SK-N-SH (cell line): ENCODE results near the gene HIPK2. TPM values are rescaled to one million over a fixed set of nuclear protein-coding genes. Genes with fewer than 3 reads are reported as not detected.

Experiments used
- CTCF ChIA-PET: fragments of 300-600, 350-600 bp; formaldehyde crosslinking; extraction: SDS; loops from one replicate; lab custom pipeline; 2021; lab: Yijun Ruan, JAX
- POLR2A ChIA-PET: fragments of 350-600 bp; sonication (Branson Sonifier 250); formaldehyde crosslinking; extraction: SDS; loops from one replicate; lab custom pipeline; 2020; ENCODE audit warnings: antibody characterized with exemption, inconsistent platforms; lab: Yijun Ruan, JAX
- DNase-seq: peaks from one replicate; pipeline ENCODE4 v3.0.0; 2012
- H2AFZ ChIP-seq: fragments of 200-600 bp; sonication (generic); 2 replicates; pipeline ENCODE4 v1.8.1; 2016; ENCODE audit warnings: antibody characterized with exemption, mild to moderate bottlenecking, low read depth
- H3F3A ChIP-seq: fragments of 200-600 bp; sonication (generic); replicated peaks from 2 replicates; pipeline ENCODE3; 2016; ENCODE audit warnings: antibody characterized with exemption, mild to moderate bottlenecking; ENCODE audit not compliant: insufficient read depth
- H3K27ac ChIP-seq, 2 experiments: fragments of 200-500 bp in 1 of 2; fragments of 200-600 bp in 1 of 2; sonication (Bioruptor generic) in 1 of 2; sonication (generic), shearing (Covaris generic) in 1 of 2; 2 replicates each; pipeline versions ENCODE4 v1.5.1 to v1.6.1; 2014 to 2016; ENCODE audit warnings: low read depth in 2 of 2, inconsistent platforms in 1 of 2, low read length in 1 of 2, mild to moderate bottlenecking in 1 of 2, mixed read lengths in 1 of 2
- H3K27me3 ChIP-seq: fragments of 200-600 bp; sonication (generic), shearing (Covaris generic); 2 replicates; pipeline ENCODE4 v1.6.1; 2016; ENCODE audit warnings: mixed run types; ENCODE audit not compliant: insufficient read depth
- H3K36me3 ChIP-seq, 2 experiments: fragments of 200-500 bp in 1 of 2; fragments of 200-600 bp in 1 of 2; sonication (Bioruptor generic) in 1 of 2; sonication (generic) in 1 of 2; replicated peaks in 1 of 2; 2 replicates each; pipeline versions ENCODE3 to v1.5.1; 2014 to 2016; ENCODE audit warnings: low read length in 1 of 2, mild to moderate bottlenecking in 1 of 2; ENCODE audit not compliant: insufficient read depth in 2 of 2, control insufficient read depth in 1 of 2
- H3K4me1 ChIP-seq, 2 experiments: fragments of 200-500 bp in 1 of 2; fragments of 200-600 bp in 1 of 2; sonication (Bioruptor generic) in 1 of 2; sonication (generic), shearing (Covaris generic) in 1 of 2; 2 replicates each; pipeline versions ENCODE4 v1.5.1 to v1.6.1; 2014 to 2016; ENCODE audit warnings: low read depth in 1 of 2, low read length in 1 of 2, mixed run types in 1 of 2; ENCODE audit not compliant: insufficient read depth in 2 of 2, control insufficient read depth in 1 of 2
- H3K4me2 ChIP-seq: fragments of 200-600 bp; sonication (generic), shearing (Covaris generic); 2 replicates; pipeline ENCODE4 v1.6.1; 2017; ENCODE audit warnings: mixed run types
- H3K4me3 ChIP-seq, 2 experiments: fragments of 200-500 bp in 1 of 2; fragments of 200-600 bp in 1 of 2; sonication (Bioruptor generic) in 1 of 2; sonication (generic), shearing (Covaris generic) in 1 of 2; 2 replicates each; pipeline versions ENCODE4 v1.5.1 to v1.8.1; 2014 to 2016; ENCODE audit warnings: low read depth in 2 of 2, inconsistent platforms in 1 of 2, low read length in 1 of 2, mild to moderate bottlenecking in 1 of 2, mixed read lengths in 1 of 2, moderate library complexity in 1 of 2
- H3K79me2 ChIP-seq: fragments of 200-600 bp; sonication (generic); 2 replicates; pipeline ENCODE4 v1.8.1; 2017; ENCODE audit warnings: mild to moderate bottlenecking; ENCODE audit not compliant: insufficient read depth
- H3K9ac ChIP-seq: fragments of 200-600 bp; sonication (generic); 2 replicates; pipeline ENCODE4 v1.6.1; 2017; ENCODE audit warnings: mixed run types
- H3K9me2 ChIP-seq: fragments of 200-600 bp; sonication (generic); 2 replicates; pipeline ENCODE4 v1.6.1; 2017; ENCODE audit warnings: mixed run types
- H3K9me3 ChIP-seq: fragments of 200-600 bp; sonication (generic); 2 replicates; pipeline ENCODE4 v1.6.1; 2017; ENCODE audit warnings: mixed run types, mild to moderate bottlenecking, moderate library complexity
- H4K20me1 ChIP-seq: fragments of 200-600 bp; sonication (generic); 2 replicates; pipeline ENCODE4 v1.6.1; 2017; ENCODE audit warnings: mild to moderate bottlenecking, mixed run types; ENCODE audit not compliant: insufficient read depth
- EP300 ChIP-seq, 2 experiments: IDR thresholded peaks; 2 replicates each; pipeline versions ENCODE4 v1.4.0 to v1.6.1; 2012; ENCODE audit warnings: borderline replicate concordance in 1 of 2, low read depth in 1 of 2, low read length in 1 of 2
- FOXM1 ChIP-seq: IDR thresholded peaks from 2 replicates; pipeline ENCODE4 v1.4.0; 2012; ENCODE audit warnings: low read depth, mild to moderate bottlenecking
- GABPA ChIP-seq: IDR thresholded peaks from 2 replicates; pipeline ENCODE4 v1.4.0; 2012; ENCODE audit warnings: low read depth, mild to moderate bottlenecking
- IRF3 ChIP-seq: fragments of 150-350 bp; IDR thresholded peaks from 2 replicates; pipeline ENCODE4 v1.6.1; 2016; ENCODE audit warnings: mild to moderate bottlenecking, low read depth, low read length
- NFIC ChIP-seq: IDR thresholded peaks from 2 replicates; pipeline ENCODE4 v1.4.0; 2012; ENCODE audit warnings: borderline replicate concordance
- NRF1 ChIP-seq: IDR thresholded peaks from 2 replicates; pipeline ENCODE4 v1.6.1; 2012; ENCODE audit warnings: low read depth, mild to moderate bottlenecking, low read length
- PBX3 ChIP-seq: IDR thresholded peaks from 2 replicates; pipeline ENCODE4; 2012
- POLR2AphosphoS5 ChIP-seq: IDR thresholded peaks from 2 replicates; pipeline ENCODE4 v1.6.1; 2012; ENCODE audit warnings: low read depth, low read length
- RAD21 ChIP-seq: IDR thresholded peaks from 2 replicates; pipeline ENCODE4 v1.6.1; 2012; ENCODE audit warnings: mild to moderate bottlenecking, low read length
- REST ChIP-seq: IDR thresholded peaks from 2 replicates; pipeline ENCODE4 v1.6.1; 2012; ENCODE audit warnings: mild to moderate bottlenecking, low read depth, low read length, moderate library complexity
- RXRA ChIP-seq: IDR thresholded peaks from 2 replicates; pipeline ENCODE4 v1.4.0; 2012; ENCODE audit warnings: low read depth, mild to moderate bottlenecking, borderline replicate concordance
- SIN3A ChIP-seq: IDR thresholded peaks from 2 replicates; pipeline ENCODE4 v1.6.1; 2012; ENCODE audit warnings: low read depth, mild to moderate bottlenecking, low read length, moderate library complexity, borderline replicate concordance
- TAF1 ChIP-seq: IDR thresholded peaks from 2 replicates; pipeline ENCODE4 v1.6.1; 2012; ENCODE audit warnings: low read depth, mild to moderate bottlenecking, low read length, moderate library complexity, borderline replicate concordance
- TEAD4 ChIP-seq: IDR thresholded peaks from 2 replicates; pipeline ENCODE4 v1.4.0; 2012; ENCODE audit warnings: mild to moderate bottlenecking, borderline replicate concordance; ENCODE audit not compliant: insufficient read depth
- ZBTB33 ChIP-seq: IDR thresholded peaks from 2 replicates; pipeline ENCODE4 v1.4.0; 2012; ENCODE audit warnings: low read depth, borderline replicate concordance
- WGBS: methylation state at CpG from one replicate; pipeline ENCODE4 v1.1.6; 2017; ENCODE audit warnings: low lambda C conversion rate; 5-methylcytosine and 5-hydroxymethylcytosine counted together
- polyA plus RNA-seq, 3 experiments: library from polyadenylated mRNA; depleted of rRNA; stranded (reverse); fragments of >200 nt; gene quantifications; 2 replicates each; pipeline ENCODE4 v1.2.3, GENCODE V29; 2012

The HIPK2 gene
- polyA plus RNA-seq, 1 of the 3 experiments (the other 2 are of a cell fraction), result 14.2 TPM

GRCh38 chr7:139629392-139630082 is 148.3 kb downstream of the HIPK2 start:
- Histone ChIP-seq H3F3A (no peaks in the 10 kb centered on the region), H3K9me3 (no peaks in the 10 kb centered on the region), H3K27ac (no peak overlapping the region), H3K4me3 (no peak overlapping the region), H3K27me3 (no peaks in the 10 kb centered on the region), H2AFZ (no peak overlapping the region), H3K36me3 (peaks cover 51 to 59% of the 10 kb centered on the region in 2 experiments), H4K20me1 (no peaks in the 10 kb centered on the region), H3K4me1 (no peaks in the 10 kb centered on the region), H3K4me2 (no peak overlapping the region), H3K9me2 (no peaks in the 10 kb centered on the region), H3K79me2 (peaks cover 15% of the 10 kb centered on the region; the same call in 1 of the 2 replicates), H3K9ac (no peak overlapping the region)
- no peak for DNase-seq
- WGBS, result 86% methylated on average over 4 of the region's 4 CpGs
- ChIA-PET CTCF (interaction anchor here (0.5 to 3.9 kb wide), 11 partner anchors 9 to 538 kb away, joined by 3 to 21 read pairs (median 4); no protein-coding TSS in a partner anchor), POLR2A (no interaction called here)
- TF ChIP-seq SIN3A (no peak), RAD21 (peak; percentile 25)

- peaks cover 4% of the 10 kb centered on the region; the same call in 1 of the 2 replicates for H3K79me2 ChIP-seq
- H3K9me2 ChIP-seq, result no peaks in the 10 kb centered on the region
- no peak for TF ChIP-seq NRF1
- no peak for TF ChIP-seq RAD21
- no peak for TF ChIP-seq TEAD4
- no peak for TF ChIP-seq EP300 (IDR thresholded peaks at IDR 0.05; ENCODE audit: borderline replicate concordance in 1 of 2, low read depth in 1 of 2, low read length in 1 of 2)
- no peak for TF ChIP-seq FOXM1
- TF ChIP-seq IRF3, result no peak
- no peak for TF ChIP-seq PBX3
- TF ChIP-seq NFIC, result no peak
- TF ChIP-seq POLR2AphosphoS5, result no peak
- TF ChIP-seq TAF1, result no peak
- TF ChIP-seq REST, result no peak
- no peak for TF ChIP-seq GABPA
- no peak for TF ChIP-seq ZBTB33
- TF ChIP-seq RXRA, result no peak
- WGBS, result 76% methylated on average over 4 of the region's 4 CpGs
- H3K27ac ChIP-seq, result no peak overlapping the region
- H4K20me1 ChIP-seq, result no peaks in the 10 kb centered on the region
- POLR2A ChIA-PET, result no interaction called here
- peaks cover 54 to 66% of the 10 kb centered on the region in 2 experiments for H3K36me3 ChIP-seq
- no peak overlapping the region for H3K9ac ChIP-seq
- DNase-seq, result no peak
- H3K4me1 ChIP-seq, result no peaks in the 10 kb centered on the region
- H2AFZ ChIP-seq, result no peak overlapping the region
- CTCF ChIA-PET, result interaction anchor here (0.8 to 3.1 kb wide), 4 partner anchors 9 to 375 kb away, joined by 3 to 21 read pairs (median 3); no protein-coding TSS in a partner anchor
- H3F3A ChIP-seq, result no peaks in the 10 kb centered on the region
- H3K4me3 ChIP-seq, result no peak overlapping the region
- no peak overlapping the region for H3K4me2 ChIP-seq
- no peaks in the 10 kb centered on the region for H3K27me3 ChIP-seq
- no peaks in the 10 kb centered on the region for H3K9me3 ChIP-seq
These were observed 150.0 kb downstream of the HIPK2 start for GRCh38 chr7:139627831-139628230.
